Activated effector memory CD4-positive, alpha-beta T cell treated with Interleukin-2 at 50 U/mL for 16 hours (primary cell): ENCODE data around the gene CD28.

Experiments
- DNase-seq: peaks from one replicate; pipeline ENCODE4 v3.0.0-alpha.2; 2020

Gene CD28

DNA sequence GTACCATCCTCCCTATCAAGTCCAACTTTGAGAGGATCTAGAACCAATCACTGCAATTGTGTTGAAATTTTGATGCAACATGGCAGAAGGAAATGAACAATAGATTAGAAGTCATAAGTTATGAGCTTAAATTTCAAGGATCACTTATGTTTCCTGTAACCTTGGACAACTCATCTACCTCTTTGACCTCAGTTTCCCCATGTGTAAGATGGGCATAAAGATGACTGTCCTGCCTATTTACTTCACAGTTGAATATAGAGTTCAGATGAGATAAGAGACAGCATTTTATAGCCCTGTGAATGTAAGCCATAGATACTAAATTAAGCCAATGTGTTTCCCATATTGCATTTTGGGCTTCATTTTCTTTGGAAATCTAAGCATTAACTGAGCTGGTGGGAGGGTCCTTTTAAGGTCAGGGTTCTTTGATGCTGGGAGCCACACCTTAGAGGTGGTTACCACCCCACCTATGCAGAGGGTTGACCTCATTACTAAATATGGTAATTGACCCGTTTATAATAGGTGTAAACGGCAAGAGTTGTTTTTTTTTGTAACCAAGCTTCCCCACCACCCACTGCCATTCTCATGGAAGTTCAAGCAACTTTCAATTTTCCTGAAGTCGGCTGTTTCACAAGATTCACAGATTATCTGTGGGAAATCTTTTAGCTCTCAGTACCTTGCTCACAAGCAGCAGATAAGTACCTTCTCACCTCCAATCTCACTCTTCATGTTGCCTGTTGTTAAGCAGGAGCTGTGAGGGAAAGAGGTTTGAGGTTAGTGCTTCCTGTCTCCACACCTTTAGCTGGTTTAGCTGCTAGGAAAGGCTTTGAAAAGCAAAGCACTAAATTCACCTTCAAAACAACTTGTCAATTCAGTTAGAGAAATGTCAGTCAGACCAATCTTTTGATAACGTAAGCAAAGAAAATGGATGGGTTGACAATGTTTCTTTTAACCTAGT lies 13.3 kb downstream of the CD28 start:
- no peak for DNase-seq

DNA sequence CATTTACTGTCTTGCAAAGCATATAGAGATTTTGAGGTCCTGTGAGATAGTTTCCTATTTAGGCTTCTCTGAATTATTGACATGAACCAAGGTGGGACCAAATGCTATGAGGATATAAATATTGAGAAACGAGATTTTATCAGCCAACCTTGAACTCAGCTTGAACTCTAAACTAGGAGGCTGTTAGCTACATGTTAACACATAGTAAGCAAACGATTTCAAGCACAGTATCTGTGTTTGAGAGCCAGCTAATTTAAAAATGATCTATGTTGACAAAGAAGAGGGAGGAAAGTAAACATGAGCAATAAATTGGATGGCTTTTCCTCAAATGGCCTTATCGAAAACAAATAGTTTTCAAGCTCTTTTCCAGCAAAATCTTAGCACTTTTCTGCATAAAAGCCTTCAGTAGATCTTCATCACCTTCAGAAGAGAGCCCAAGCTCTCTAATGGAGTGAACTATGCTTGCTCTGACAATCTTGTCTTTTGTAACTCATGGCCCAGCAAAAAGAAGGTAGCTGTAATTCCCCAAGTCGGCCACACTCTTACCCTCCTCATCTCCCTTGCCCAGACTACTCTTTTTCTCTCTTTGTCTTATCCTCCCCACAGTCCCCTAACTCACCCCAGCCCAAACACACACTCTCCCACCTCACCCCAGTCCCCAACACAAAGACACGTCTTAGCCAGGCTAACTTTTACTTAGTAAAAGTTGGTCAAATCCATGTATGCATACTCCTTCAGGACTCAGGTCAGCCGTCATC lies 14.7 kb downstream of the CD28 start:
- DNase-seq = no peak

DNA sequence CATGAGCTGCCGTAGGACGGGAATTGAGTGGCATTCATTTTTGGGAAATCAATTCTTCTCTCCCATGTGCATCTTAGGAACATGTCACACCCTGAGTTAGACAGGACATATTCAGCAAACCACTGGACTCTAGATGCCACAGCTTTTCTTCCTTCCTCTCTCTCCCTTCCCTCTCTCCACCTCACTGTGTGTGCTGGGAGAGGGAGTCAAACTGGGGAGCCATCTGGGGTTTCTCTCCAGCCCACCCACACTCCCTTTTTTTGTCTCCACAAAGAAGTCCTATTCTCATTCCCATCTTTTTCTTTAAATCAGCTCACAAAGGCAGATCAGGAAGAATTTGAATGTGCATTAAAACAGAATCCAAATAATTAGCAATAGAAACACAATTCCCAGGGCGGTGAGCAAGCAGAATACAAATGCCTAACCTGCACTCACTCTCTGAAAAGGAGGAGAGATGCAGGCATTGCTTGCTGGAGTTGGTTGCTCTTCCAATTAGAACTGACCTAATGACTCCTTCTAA lies 15.4 kb downstream of the CD28 start:
- DNase-seq = no peak

DNA sequence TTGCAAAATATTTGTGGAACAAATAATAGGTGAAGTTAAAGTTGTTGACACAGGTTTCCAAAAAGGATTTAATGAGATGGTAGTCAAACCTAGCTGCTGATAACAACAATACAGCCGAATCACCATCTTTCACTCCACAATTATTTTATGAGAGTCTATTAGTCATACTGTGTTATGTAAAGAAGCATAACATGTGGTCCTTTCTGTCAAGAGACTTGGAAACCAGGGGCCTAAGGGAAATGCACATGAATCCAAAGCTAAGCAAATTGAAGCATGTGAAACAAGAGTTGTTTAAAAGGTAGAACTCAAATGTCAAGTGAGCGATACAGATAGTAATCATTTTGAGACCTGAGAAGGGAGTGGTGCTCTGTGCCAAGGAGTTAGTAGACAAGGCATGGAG lies 16.0 kb downstream of the CD28 start:
- DNase-seq = no peak

DNA sequence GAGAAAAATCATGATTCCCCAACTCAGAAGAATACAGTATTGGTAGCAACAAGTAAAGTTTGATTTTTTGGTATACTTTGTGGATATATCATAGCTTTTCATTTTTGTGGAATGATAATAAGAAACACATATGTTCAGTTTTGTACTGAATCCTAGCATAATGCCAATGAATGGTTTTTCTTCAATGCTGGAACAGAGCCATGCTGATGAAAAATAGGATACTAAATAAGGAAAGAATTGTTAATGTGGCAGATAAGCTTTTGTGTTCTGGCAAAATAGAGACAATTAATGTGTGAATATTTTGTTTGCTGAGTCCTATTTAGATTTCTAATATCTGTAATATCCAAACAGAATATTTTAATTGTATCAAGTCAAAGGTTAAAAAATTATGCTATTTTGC lies 21.9 kb downstream of the CD28 start:
- DNase-seq = no peak

DNA sequence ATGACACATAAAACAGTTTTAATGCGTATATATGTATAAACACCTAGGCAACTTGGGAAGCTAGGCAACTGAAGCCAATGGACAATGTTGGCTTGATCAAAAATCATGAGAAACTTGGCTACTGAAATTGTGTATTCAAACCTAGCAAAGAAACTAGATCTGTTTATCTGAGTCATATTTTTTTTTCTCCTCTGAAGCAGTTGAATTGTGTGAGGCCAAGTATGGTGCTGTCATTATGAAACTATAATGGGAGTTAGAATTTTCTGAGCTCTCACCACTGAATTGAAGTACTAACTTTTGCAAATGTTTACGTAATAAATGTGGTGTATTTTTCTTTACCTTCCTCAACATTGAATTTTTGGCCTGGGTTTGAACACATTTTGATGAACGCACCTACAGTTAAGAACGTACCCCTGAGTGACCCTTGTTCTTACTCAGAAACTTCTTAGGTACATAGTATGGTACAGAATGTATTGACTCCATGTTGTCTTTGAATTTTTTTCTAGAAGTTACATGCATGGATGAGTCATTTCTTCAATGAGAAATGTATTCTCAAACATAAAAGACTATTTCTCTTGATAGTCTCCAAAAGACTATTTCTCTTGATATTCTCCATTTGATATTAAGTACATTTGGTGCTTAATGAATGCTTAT lies 23.8 kb downstream of the CD28 start:
- DNase-seq = no peak

DNA sequence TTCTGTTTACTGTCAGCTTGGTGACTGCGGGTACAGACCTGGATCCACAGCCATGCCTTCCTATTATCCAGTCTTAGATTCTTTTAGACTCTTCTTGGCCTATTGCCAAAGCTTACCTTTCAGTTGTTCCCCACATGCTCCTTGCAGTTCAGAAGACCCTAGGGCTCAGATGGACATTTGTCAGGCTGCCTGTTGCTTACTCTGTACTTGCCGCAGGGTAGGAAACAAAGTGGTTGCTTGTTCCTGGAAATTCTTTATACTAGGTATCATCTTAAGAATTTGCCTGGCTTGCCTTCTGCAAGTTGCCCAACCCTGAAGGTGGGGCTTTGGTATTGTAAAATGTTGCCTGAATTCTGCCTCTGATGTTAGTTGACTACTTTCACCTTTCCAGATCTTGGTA lies 24.4 kb downstream of the CD28 start:
- no peak for DNase-seq

DNA sequence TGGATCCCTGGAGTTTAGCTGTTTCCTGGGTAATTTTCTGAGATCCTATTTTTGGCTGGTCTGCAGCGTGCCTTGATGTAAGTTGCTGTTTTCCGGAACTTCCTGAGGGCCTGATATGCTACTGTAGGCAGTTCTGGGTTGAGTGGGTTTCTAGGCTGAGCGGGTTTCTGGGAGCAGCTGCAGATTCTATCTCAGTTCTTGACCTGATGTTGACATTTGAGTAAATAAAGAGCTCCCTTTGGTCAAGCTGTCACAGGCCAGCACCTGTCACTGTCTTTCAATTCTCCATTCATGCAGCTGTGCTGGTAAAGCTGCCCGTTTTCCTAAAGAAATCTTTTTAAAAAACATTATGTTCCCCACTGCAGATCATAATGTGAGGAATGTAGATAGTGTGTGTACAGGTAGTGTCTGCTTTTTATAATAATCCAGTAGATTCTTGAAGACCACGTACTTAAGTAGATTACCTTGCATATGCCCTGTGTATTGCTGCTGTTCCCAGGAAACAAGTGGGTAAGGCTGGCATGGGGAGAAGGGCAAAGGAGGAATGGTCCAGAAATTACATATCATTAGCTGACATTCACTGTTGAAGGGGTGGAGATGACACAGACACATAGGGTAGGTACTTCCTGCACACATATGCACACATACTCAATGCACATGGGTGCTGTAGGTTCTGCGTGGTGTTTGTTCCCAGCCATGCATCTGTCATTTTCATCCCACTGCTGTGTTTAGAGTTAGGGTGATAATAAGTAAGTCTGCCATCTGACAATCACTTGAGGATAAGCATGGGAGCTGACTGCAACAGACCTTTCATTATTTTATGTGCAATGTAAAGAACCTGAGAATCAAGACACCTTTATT lies 25.9 kb downstream of the CD28 start:
- no peak for DNase-seq

DNA sequence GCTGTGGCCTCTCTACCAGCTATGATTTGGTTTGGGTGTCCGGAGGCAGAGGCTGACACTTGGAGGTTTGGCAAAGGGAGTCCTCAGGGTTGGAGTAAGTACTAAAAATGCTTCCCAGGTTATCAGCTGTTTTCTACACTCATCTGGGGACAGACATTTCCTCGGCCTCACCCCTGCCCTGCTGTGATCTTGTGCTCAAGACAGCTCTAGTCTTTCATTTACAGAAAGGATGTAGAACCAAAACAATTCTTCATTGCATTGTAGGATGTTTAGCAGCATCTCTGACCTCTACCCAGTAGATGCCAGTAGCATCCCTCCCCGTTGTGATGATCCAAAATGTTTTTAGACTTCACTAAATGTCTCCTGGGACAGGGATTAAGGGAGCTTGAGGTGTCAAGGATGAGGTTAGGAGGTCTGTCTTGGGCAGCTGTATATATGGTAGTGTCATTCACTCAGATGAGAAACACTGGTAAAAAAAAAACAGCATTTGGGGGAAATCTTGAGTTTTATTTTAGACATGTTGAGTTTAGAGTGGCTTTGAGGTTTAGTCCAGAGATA lies 26.6 kb downstream of the CD28 start:
- no peak for DNase-seq

DNA sequence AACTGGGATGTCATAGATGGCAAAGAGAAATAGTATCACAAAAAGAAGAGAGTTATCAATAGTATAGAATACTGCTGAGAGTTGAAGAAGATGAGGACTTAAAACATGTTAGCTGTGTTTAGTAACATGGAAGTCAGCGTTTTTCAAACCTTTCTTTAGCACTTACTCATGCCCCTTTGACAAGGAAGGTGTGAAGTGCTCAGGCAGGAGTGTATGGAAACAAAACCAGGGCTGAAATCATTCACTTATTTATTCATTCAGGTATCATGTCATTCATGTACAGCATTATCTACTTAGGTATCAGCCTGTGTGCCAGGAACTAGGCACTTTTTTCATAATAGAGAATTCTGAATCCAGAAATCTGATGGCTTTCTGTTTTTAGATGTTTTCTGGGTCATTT lies 27.2 kb downstream of the CD28 start:
- DNase-seq = no peak

DNA sequence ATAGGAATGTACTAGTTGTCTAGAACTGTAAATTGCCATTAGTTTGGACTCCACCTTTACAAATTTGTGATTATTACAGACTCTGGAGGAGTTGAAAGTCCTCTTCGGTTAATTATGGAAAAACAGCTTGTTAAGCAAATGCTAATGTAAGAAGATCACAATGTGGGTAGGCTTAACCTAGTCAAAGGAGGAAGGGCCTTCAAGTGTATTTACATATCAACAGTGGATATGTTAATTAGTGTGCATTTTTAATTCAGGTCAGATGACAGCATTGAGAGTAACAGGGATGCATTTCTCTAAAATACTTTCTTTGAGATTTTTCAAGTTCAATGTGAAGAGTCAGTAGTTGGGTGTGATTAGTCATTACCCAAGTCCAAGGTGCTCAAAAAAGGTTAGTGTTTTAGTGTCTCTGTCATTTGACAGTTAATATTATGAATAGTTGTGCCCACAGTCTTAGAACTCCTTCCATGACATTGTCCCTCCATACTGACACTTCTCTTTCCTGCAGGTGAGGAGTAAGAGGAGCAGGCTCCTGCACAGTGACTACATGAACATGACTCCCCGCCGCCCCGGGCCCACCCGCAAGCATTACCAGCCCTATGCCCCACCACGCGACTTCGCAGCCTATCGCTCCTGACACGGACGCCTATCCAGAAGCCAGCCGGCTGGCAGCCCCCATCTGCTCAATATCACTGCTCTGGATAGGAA lies 28.0 kb downstream of the CD28 start:
- DNase-seq = no peak

DNA sequence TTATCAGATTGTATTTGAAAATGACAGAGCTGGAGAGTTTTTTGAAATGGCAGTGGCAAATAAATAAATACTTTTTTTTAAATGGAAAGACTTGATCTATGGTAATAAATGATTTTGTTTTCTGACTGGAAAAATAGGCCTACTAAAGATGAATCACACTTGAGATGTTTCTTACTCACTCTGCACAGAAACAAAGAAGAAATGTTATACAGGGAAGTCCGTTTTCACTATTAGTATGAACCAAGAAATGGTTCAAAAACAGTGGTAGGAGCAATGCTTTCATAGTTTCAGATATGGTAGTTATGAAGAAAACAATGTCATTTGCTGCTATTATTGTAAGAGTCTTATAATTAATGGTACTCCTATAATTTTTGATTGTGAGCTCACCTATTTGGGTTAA lies 30.9 kb downstream of the CD28 start:
- DNase-seq = no peak

DNA sequence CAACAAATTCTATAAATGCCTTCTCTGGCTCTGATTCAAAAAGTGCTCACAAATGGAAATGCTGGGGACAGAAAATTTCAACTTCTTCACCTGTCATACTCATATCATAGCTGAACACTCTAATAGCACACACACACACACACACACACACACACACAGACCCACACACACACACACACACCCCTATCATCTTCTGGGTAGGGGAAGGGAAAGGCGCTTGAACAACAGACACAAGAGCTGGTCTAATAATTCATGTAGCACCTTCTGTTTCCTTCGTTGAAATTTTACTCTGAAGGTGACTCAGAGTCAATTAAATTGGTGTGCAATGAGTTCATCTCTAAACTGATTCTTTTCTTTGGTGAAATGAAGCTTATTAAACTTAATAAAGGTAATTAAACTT lies 32.9 kb downstream of the CD28 start:
- DNase-seq = no peak

DNA sequence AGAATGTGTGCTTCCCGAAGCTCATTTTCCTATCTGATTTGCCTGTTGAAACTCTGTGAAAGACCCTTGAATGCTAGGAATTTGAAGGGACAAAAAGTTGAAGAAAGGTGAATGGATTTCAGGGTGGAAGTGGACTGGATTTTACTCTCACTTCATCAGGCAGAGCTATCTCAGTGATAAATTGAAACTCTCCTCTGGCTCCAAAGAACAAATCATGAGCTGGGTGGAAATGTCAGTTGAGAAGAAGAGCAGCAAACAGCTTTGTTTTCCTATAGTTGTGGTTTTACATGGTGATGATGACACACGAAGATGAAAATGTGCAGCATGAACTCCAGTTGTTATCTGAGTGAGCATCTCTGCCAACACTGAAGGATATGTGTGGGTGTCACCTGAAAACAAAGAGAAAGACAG lies 34.4 kb downstream of the CD28 start:
- DNase-seq = no peak

DNA sequence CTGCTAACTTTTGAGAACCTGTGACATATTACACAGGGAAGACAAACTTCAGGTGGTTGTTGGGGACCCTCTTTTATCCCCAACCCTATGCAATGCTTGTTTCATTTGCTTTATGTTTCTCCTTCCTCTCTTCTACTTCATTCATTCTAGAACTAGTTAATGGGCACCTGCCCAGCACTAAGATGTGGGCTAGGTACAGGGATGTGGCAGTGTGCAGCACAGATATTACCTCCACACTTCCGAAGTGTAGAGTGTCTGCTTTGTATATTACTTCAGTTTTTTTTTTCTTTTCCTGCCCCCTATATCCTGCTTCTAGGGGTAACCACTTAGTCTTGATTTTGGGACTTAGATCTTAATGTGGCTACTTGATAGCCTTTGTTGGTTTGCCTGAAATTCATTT lies 35.1 kb downstream of the CD28 start:
- no peak for DNase-seq

DNA sequence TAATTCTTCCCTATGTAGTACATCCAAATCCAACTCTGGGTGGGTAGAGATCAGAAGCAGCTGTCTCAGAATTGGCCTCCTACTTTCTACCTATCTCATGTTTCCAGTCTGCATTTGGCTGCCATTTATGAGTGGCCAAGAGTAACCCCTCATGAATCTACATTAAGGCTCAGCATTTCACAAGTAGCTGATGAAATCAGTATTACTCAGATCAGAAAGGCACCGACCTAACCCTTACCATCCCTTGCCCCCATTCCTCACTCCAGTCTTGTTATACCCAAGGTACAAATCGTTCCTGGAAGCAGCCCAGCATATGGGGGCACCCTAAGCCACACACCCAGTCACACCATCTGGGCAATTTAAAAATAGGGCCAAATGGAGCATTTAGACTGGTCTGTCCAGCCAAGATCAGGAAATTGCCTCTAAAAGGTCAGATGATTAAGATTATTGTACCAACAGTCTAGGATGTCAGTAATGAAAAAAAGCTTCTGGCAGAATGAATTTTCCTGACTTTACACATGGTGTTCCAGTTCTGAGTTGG lies 37.1 kb downstream of the CD28 start:
- DNase-seq = no peak

DNA sequence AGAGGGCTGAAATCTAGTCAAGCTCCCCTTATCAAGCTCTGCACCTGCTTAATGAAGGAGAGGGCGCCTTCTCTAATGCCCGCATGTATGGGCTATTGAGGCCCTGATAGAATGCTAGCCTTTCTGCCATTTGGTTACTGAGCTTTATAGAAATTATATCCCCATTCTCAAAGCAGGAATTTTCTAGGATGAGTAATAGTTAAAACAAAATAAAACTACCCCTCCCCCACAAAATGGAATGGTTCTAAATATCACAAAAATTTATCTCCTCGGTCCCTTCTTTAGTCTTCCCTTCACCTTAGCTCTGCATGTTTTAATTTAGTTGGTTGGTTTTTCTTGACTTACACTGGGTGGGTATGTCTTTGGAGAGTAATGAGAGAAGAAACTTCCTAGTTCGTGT lies 37.7 kb downstream of the CD28 start:
- no peak for DNase-seq

DNA sequence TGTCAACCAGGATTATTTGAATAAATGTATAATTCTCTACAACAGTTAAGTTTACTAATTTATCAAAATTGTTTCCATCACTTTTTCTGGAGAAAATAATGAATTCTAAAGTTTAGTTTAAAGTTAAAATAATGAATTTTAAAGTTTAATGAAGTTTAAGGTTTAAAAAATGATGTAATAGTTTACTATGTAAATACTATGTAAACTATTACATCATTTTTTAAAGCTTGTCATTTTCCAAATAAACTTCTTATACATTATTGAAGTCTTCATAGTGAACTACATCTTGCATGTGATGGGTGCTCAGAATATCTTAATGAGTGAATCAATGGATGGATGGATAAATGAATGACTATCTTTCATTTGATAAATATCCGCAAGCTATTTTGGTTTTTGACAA lies 38.8 kb downstream of the CD28 start:
- no peak for DNase-seq

DNA sequence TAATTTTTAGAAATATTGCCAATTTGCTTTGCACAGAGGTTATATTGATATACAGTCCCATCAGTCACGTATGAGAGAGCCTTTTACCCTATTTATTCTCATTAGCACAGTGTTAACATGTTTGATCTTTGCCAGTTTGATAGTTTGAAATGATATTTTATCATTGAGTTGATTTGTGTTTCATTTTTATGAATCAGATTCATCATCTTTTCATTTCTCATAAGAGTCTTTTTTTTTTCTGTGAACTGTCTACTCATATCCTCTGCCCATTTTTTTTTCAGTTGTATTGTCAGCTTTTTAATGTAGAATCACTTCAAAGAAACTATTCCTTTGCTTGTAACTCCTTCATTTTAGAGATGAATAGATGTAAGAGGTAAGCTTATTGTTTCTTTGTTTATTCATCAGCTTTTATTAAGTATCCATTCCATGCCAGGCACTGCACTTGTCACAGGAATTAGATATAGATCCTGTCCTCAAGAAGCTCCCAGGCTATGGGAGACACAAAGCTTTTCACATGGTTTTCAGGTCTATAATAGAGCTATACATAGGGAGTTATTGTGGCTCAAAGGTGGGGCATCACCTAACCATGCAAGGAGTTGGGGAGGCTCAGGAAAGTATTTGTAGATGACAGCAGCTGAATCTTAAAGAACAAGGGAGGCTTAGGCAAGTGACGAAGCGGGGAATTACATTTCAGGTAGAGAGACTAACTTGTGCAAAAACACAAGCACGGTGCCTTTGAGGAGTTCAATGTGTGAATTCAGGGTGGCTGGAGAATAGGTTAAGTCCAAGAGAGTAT lies 42.1 kb downstream of the CD28 start:
- DNase-seq = no peak

DNA sequence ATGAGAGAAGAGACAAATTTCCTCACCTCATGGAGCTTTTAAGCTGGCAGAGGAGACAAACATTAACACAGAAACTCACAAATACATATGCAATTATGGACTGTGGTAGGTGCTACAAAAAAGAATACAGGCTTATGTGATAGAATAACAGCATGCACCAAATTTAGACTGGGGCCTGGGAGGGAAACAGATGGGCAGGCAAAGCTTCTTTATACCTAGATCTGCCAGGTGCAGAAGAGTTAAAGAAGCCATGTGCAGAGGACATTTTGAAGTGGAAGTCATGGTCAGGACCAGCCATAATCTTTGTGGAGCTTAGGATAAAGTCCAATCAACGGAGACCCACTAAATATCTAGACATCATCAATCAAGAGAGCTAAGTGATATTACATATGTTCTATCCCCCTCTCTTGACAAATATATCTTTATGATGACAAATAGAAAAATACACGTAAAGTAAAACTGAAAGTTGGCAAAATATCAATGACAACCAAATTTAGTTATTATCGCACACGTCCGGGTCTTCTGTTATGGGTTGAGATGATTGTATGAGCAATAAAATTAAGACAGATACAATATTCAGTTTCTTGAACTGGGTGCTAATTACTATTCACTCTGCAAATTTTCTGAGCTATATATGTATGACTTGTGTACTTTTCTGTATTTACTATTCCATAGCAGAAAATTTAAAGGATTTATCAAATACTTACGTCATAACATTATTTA lies 44.1 kb downstream of the CD28 start:
- DNase-seq = no peak
